OCI-LY3 (cell line): Measurements from ENCODE around the gene DUT.

Experiments
- EZH2phosphoT487 ChIP-seq: fragments of 200-600 bp; shearing (Covaris generic); IDR thresholded peaks from 2 replicates; pipeline ENCODE4 v1.6.1; 2018; ENCODE audit warnings: antibody characterized with exemption, mixed run types, low read depth
- TF ChIP-seq, protein P1 (sequence below): fragments of 200-600, 300-600 bp; sonication (generic); IDR thresholded peaks from 2 replicates; pipeline ENCODE4 v1.5.1; 2014; ENCODE audit warnings: antibody characterized with exemption, low read length, low read depth

DNA sequence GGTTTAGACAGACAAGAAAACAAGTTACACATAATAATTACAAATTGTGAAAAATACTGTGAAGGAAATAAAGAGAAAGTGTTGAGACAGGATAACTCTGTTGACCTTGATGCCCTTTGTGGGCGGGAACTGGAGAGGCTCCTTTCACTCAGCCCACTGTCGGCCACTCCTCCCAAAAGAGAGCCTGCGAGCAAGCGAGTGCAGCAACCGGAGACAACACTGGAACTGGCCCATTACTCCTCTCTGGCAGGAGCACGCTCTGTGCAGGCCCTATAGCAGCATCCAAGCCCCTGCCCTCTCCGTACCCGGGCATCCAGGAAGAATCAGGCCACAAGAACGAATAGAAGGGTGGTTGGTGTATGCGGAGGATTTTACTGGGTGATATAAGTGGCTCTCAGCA lies 16.2 kb upstream of the DUT start:
- TF ChIP-seq, protein P1, sequence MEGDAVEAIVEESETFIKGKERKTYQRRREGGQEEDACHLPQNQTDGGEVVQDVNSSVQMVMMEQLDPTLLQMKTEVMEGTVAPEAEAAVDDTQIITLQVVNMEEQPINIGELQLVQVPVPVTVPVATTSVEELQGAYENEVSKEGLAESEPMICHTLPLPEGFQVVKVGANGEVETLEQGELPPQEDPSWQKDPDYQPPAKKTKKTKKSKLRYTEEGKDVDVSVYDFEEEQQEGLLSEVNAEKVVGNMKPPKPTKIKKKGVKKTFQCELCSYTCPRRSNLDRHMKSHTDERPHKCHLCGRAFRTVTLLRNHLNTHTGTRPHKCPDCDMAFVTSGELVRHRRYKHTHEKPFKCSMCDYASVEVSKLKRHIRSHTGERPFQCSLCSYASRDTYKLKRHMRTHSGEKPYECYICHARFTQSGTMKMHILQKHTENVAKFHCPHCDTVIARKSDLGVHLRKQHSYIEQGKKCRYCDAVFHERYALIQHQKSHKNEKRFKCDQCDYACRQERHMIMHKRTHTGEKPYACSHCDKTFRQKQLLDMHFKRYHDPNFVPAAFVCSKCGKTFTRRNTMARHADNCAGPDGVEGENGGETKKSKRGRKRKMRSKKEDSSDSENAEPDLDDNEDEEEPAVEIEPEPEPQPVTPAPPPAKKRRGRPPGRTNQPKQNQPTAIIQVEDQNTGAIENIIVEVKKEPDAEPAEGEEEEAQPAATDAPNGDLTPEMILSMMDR, result no peak
- no peak for TF ChIP-seq EZH2phosphoT487
